Measurements from ENCODE around the gene SRSF5.

SRSF5 gene

DNA sequence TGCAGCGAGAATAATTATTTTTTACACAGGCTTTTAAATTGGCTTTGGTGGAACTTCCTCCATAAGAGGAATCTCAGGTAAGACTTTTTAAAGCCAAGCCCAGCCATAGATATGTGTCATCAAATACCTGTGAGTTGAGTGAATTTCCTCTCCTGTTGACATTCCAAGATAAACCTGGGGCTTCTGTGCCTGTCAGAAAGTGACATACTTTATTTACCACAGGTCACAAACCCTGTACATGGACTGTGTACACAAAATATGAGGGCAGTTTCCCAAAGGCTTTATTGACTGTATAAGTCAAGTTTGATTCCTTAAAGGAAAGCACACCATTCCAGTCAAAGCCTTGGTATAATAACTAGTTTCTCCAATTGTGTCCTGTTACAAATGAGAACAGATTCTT is 25.9 kb upstream of the SRSF5 start:
- H3K4me3 ChIP-seq (ENCODE audit: low read depth, low read length) = no peak overlapping the region
- TF ChIP-seq, protein P1, sequence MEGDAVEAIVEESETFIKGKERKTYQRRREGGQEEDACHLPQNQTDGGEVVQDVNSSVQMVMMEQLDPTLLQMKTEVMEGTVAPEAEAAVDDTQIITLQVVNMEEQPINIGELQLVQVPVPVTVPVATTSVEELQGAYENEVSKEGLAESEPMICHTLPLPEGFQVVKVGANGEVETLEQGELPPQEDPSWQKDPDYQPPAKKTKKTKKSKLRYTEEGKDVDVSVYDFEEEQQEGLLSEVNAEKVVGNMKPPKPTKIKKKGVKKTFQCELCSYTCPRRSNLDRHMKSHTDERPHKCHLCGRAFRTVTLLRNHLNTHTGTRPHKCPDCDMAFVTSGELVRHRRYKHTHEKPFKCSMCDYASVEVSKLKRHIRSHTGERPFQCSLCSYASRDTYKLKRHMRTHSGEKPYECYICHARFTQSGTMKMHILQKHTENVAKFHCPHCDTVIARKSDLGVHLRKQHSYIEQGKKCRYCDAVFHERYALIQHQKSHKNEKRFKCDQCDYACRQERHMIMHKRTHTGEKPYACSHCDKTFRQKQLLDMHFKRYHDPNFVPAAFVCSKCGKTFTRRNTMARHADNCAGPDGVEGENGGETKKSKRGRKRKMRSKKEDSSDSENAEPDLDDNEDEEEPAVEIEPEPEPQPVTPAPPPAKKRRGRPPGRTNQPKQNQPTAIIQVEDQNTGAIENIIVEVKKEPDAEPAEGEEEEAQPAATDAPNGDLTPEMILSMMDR (conservative IDR thresholded peaks at IDR 0.05; ENCODE audit: low read depth, low read length) = no peak
- no peak for DNase-seq (ENCODE audit: low read depth)

DNA sequence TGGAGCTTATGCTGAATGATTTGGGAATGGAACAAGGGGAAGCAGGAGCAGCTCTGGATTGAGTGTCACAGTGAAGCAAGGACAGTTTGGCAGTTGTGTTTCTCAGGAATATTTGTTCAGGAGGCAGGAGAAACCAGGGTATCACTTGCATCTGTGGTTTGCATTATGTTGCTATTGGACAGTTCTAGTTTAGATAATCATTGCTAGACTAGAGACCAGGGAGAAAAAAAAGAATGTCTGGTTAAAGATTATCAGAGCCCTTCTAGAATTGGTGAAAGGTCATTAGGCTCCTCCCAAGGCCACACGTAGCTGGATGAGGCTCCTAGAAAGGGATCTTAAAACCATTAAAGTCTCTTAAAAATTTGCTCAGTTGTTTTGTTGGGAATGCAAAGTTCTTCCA is 17.0 kb upstream of the SRSF5 start:
- TF ChIP-seq, protein P1 (conservative IDR thresholded peaks at IDR 0.05; ENCODE audit: low read depth, low read length) = no peak
- no peak for DNase-seq (ENCODE audit: low read depth)
- no peak overlapping the region for H3K4me3 ChIP-seq (ENCODE audit: low read depth, low read length)

DNA sequence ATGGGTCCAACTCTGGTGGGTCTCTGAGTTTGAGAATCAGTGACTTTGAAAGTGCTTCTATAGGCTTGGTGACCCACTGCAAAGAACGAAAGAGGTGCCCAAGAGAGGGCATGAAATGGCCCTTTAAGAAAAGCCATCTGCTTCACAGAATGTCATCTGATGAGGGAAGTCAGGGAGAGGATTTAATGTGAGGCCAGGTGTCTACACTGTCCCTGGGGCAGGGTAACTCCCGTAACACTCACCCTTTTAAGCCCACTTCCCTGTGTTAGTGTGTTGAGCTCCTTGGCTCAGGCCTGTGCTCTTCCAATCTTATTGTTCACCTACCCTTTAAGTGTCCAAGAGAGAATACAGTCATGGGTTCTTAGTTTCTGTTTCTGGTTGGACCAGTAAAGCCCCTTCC is 16.4 kb upstream of the SRSF5 start:
- H3K4me3 ChIP-seq (ENCODE audit: low read depth, low read length) = no peak overlapping the region
- DNase-seq (ENCODE audit: low read depth) = no peak
- TF ChIP-seq, protein P1 (conservative IDR thresholded peaks at IDR 0.05; ENCODE audit: low read depth, low read length) = no peak

DNA sequence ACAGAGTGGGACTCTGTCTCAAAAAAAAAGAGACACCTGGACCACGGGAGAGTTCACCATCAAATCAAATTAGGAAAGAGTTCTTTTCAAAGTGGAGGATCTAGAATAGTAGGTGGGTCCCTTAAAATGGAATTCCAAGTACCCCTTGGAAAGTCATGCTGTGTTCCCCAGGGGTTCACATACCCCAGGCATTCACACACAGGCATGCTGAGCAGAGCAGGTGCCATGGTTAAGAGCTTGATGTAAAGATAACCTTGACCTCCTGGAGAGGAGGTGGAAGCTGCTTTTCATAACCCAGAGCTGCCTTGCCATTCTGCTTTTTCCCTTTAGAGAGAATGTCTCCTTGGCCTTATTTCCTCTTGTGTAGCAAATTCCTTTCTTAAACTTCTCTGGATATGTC is 14.2 kb upstream of the SRSF5 start:
- H3K4me3 ChIP-seq (ENCODE audit: low read depth, low read length) = no peak overlapping the region
- TF ChIP-seq, protein P1 (conservative IDR thresholded peaks at IDR 0.05; ENCODE audit: low read depth, low read length) = no peak
- DNase-seq (ENCODE audit: low read depth) = no peak

DNA sequence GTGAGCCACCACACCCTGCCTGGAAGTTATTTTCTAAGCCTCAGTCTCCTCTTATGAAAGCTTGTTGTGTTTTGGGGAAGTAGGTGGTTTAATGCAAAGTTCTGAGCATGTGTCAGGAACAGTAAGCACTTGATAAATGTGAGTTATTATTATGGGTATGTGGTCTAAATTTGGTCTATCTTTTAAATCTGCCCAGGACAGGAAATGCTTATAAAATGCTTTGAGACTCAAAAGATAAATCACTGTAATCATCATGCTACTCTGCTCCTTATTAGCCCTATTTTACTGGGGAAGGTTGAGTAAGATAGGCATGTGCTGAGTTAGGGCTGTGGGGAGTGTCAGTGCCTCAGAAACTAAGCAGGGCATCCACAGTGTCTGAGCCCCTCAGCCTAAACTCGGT is 13.1 kb upstream of the SRSF5 start:
- no peak overlapping the region for H3K4me3 ChIP-seq (ENCODE audit: low read depth, low read length)
- DNase-seq (ENCODE audit: low read depth) = no peak
- TF ChIP-seq, protein P1 (conservative IDR thresholded peaks at IDR 0.05; ENCODE audit: low read depth, low read length) = no peak

DNA sequence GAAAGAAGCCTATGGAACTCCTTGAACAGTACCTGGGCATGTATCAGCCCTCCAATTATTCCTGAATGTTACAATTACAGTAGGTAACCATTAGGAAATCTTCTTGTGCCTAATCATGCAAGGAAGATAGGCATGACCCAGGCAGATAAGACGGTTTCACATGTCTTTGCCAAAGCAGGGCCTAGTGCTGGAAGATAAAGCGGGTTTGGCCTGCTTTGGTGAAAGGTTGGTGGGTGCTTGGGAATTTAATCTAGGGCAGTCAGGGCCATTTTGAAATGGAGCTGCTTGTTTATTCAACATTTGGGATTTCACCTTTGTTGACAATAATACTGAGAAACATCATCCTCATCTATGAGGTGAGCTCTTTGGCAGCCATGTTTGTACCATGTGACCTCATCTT is 12.5 kb upstream of the SRSF5 start:
- H3K4me3 ChIP-seq (ENCODE audit: low read depth, low read length) = no peak overlapping the region
- DNase-seq (ENCODE audit: low read depth) = no peak
- TF ChIP-seq, protein P1 (conservative IDR thresholded peaks at IDR 0.05; ENCODE audit: low read depth, low read length) = no peak

DNA sequence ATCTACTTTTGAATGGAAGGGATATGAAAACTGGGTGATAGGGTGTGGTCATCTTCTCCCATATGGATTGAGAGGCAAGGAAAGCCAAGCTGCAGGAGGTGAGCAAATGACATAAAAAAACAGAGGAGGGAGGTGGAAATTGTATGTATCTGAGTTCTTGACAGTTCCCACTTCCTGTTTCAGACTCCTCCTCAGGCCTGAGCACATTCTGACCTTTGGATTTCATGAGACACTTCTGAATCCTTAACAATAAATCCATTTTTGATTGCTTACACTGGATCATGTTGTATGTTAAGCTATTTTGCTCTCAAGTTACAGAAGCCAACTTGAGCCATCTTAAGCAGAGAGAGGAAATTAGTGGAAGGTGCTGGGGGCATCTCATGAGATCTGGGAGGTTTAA is 11.6 kb upstream of the SRSF5 start:
- H3K4me3 ChIP-seq (ENCODE audit: low read depth, low read length) = no peak overlapping the region
- TF ChIP-seq, protein P1 (conservative IDR thresholded peaks at IDR 0.05; ENCODE audit: low read depth, low read length) = no peak
- no peak for DNase-seq (ENCODE audit: low read depth)

Measured in choroid plexus epithelial cell (primary cell).